Neural progenitor cell (in vitro differentiated cells): ENCODE results near the gene SERTAD4. TPM values are rescaled to one million over a fixed set of nuclear protein-coding genes. Genes with fewer than 3 reads are reported as not detected.

ENCODE experiments used
- DNase-seq: peaks from one replicate; pipeline ENCODE4 v3.0.0-alpha.2; 2016; ENCODE audit warnings: low spot score
- H2AFZ ChIP-seq: fragments of 200-600 bp; sonication (generic); replicated peaks from 2 replicates; pipeline ENCODE4 v1.6.1; 2016; ENCODE audit warnings: antibody characterized with exemption
- H3F3A ChIP-seq: fragments of 200-600 bp; sonication (generic); 2 replicates; pipeline ENCODE4 v1.6.1; 2016; ENCODE audit warnings: antibody characterized with exemption, low read depth
- H3K27ac ChIP-seq: fragments of 200-600 bp; sonication (generic); 2 replicates; pipeline ENCODE4 v1.5.1; 2016; ENCODE audit warnings: mild to moderate bottlenecking
- H3K27me3 ChIP-seq: fragments of 200-600 bp; sonication (generic); 2 replicates; pipeline ENCODE4 v1.6.1; 2016; ENCODE audit warnings: mild to moderate bottlenecking, moderate library complexity
- H3K36me3 ChIP-seq: fragments of 200-600 bp; sonication (generic); 2 replicates; pipeline ENCODE4 v1.5.1; 2016
- H3K4me1 ChIP-seq: fragments of 200-600 bp; sonication (generic); 2 replicates; pipeline ENCODE4 v1.6.1; 2016; ENCODE audit warnings: mixed run types
- H3K4me2 ChIP-seq: fragments of 200-600 bp; sonication (generic); 2 replicates; pipeline ENCODE4 v1.6.1; 2016
- H3K4me3 ChIP-seq: fragments of 200-600 bp; sonication (generic); 2 replicates; pipeline ENCODE4 v1.5.1; 2016
- H3K79me2 ChIP-seq: fragments of 200-600 bp; sonication (generic); 2 replicates; pipeline ENCODE4 v1.6.1; 2016; ENCODE audit warnings: low read depth
- H3K9ac ChIP-seq: fragments of 200-600 bp; sonication (generic); 2 replicates; pipeline ENCODE4 v1.6.1; 2016
- H3K9me3 ChIP-seq: fragments of 200-600 bp; sonication (generic); 2 replicates; pipeline ENCODE4 v1.5.1; 2016; ENCODE audit warnings: low read depth
- H4K20me1 ChIP-seq: fragments of 200-600 bp; sonication (generic); 2 replicates; pipeline ENCODE4 v1.6.1; 2016; ENCODE audit warnings: low read depth
- H3K27ac Mint-ChIP-seq: 3 replicates; pipeline ENCODE4 v1.8.0; 2021; ENCODE audit warnings: mixed read lengths
- H3K27me3 Mint-ChIP-seq: 2 replicates; pipeline ENCODE4 v1.8.0; 2022; ENCODE audit warnings: low read depth, mild to moderate bottlenecking, inconsistent platforms, moderate library complexity, mixed read lengths; ENCODE audit not compliant: insufficient read depth
- H3K36me3 Mint-ChIP-seq: 3 replicates; pipeline ENCODE4 v1.8.0; 2021; ENCODE audit warnings: mixed read lengths
- H3K4me1 Mint-ChIP-seq: 3 replicates; pipeline ENCODE4 v1.8.0; 2021; ENCODE audit warnings: mixed read lengths
- H3K4me3 Mint-ChIP-seq: 3 replicates; pipeline ENCODE4 v1.8.0; 2021; ENCODE audit warnings: mild to moderate bottlenecking, moderate library complexity, mixed read lengths
- H3K9me3 Mint-ChIP-seq: 3 replicates; pipeline ENCODE4 v1.8.0; 2020; ENCODE audit warnings: mixed read lengths
- EZH2 ChIP-seq: fragments of 200-600 bp; sonication (generic); IDR thresholded peaks from 2 replicates; pipeline ENCODE4 v1.6.1; 2017; ENCODE audit warnings: antibody characterized with exemption, mild to moderate bottlenecking, moderate library complexity
- EZH2phosphoT487 ChIP-seq: fragments of 200-600 bp; sonication (generic); IDR thresholded peaks from 2 replicates; pipeline ENCODE4 v1.6.1; 2017; ENCODE audit warnings: antibody characterized with exemption
- total RNA-seq: library from RNA; depleted of rRNA; stranded (reverse); fragments of >200 nt; gene quantifications from 2 replicates; pipeline ENCODE4 v1.2.3, GENCODE V29; 2015; ENCODE audit warnings: low replicate concordance
- TF ChIP-seq, protein P1 (sequence below): fragments of 200-600 bp; sonication (generic); IDR thresholded peaks from 2 replicates; pipeline ENCODE4 v1.5.1; 2017; ENCODE audit warnings: antibody characterized with exemption, mild to moderate bottlenecking

SERTAD4 gene
- total RNA-seq, 1 donor from 2014 or later: 2.8 TPM

GRCh38 chr1:210214573-210215409, 17.8 kb upstream of the SERTAD4 start:
- TF ChIP-seq, protein P1, sequence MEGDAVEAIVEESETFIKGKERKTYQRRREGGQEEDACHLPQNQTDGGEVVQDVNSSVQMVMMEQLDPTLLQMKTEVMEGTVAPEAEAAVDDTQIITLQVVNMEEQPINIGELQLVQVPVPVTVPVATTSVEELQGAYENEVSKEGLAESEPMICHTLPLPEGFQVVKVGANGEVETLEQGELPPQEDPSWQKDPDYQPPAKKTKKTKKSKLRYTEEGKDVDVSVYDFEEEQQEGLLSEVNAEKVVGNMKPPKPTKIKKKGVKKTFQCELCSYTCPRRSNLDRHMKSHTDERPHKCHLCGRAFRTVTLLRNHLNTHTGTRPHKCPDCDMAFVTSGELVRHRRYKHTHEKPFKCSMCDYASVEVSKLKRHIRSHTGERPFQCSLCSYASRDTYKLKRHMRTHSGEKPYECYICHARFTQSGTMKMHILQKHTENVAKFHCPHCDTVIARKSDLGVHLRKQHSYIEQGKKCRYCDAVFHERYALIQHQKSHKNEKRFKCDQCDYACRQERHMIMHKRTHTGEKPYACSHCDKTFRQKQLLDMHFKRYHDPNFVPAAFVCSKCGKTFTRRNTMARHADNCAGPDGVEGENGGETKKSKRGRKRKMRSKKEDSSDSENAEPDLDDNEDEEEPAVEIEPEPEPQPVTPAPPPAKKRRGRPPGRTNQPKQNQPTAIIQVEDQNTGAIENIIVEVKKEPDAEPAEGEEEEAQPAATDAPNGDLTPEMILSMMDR: no peak
- TF ChIP-seq EZH2 (no peak), EZH2phosphoT487 (no peak)
- Mint-ChIP-seq H3K4me3 (no peak overlapping the region), H3K4me1 (no peaks in the 10 kb centered on the region), H3K27me3 (peaks cover 4% of the 10 kb centered on the region), H3K27ac (no peak overlapping the region), H3K9me3 (no peaks in the 10 kb centered on the region), H3K36me3 (no peaks in the 10 kb centered on the region)
- no peaks in the 10 kb centered on the region for H3K79me2 ChIP-seq
- H3K27ac ChIP-seq: no peak overlapping the region
- no peak overlapping the region for H3K9ac ChIP-seq
- no peak overlapping the region for H3K4me3 ChIP-seq
- no peaks in the 10 kb centered on the region for H3K4me1 ChIP-seq
- H3K27me3 ChIP-seq: no peaks in the 10 kb centered on the region
- H2AFZ ChIP-seq: no peak overlapping the region
- H4K20me1 ChIP-seq: no peaks in the 10 kb centered on the region
- H3K4me2 ChIP-seq: no peak overlapping the region
- no peaks in the 10 kb centered on the region for H3F3A ChIP-seq
- no peaks in the 10 kb centered on the region for H3K36me3 ChIP-seq
- no peaks in the 10 kb centered on the region for H3K9me3 ChIP-seq
- no peak for DNase-seq

- H3K4me3 ChIP-seq: no peak overlapping the region
- TF ChIP-seq, protein P1: no peak
- no peak for TF ChIP-seq EZH2
- TF ChIP-seq EZH2phosphoT487: no peak
- H4K20me1 ChIP-seq: no peaks in the 10 kb centered on the region
- H3K9me3 ChIP-seq: no peaks in the 10 kb centered on the region
- H3K79me2 ChIP-seq: no peaks in the 10 kb centered on the region
- peaks cover 7% of the 10 kb centered on the region for H3K4me1 ChIP-seq
- H3K4me3 Mint-ChIP-seq: no peak overlapping the region
- no peaks in the 10 kb centered on the region for H3K36me3 ChIP-seq
- H3K36me3 Mint-ChIP-seq: no peaks in the 10 kb centered on the region
- H3K9ac ChIP-seq: no peak overlapping the region
- no peak overlapping the region for H3K27ac ChIP-seq
- no peak overlapping the region for H3K4me2 ChIP-seq
- H3K27ac Mint-ChIP-seq: no peak overlapping the region
- no peak for DNase-seq
- no peak overlapping the region for H2AFZ ChIP-seq
- peaks cover 4% of the 10 kb centered on the region for H3K4me1 Mint-ChIP-seq
- peaks cover 7% of the 10 kb centered on the region for H3K27me3 Mint-ChIP-seq
- H3K27me3 ChIP-seq: no peaks in the 10 kb centered on the region
- no peaks in the 10 kb centered on the region for H3K9me3 Mint-ChIP-seq
- peaks cover 4% of the 10 kb centered on the region for H3F3A ChIP-seq
Measured at GRCh38 chr1:210217482-210217881, 15.1 kb upstream of the SERTAD4 start.

DNA sequence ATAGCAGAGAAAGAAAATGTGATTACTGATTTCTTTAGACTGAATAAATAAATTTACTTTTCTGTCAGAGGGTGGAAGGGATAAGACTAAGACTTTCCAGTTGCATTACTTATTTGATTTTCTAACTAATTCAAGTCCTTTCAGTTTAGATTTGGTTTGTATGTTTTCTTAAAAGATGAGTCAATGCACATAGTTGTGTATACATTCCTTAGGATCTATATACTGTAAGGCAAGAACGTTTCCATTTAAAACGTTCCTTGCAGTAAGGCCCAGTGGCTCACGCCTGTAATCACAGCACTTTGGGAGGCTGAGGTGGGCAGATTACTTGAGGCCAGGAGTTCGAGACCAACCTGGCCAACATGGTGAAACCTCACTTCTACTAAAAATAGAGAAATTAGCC, 14.5 kb upstream of the SERTAD4 start:
- H3K79me2 ChIP-seq: no peaks in the 10 kb centered on the region
- no peak overlapping the region for H3K27ac ChIP-seq
- H3K27me3 ChIP-seq: no peaks in the 10 kb centered on the region
- H3K4me1 ChIP-seq: peaks cover 13% of the 10 kb centered on the region
- Mint-ChIP-seq H3K27me3 (peaks cover 8% of the 10 kb centered on the region), H3K4me1 (peaks cover 10% of the 10 kb centered on the region), H3K4me3 (no peak overlapping the region), H3K36me3 (no peaks in the 10 kb centered on the region), H3K27ac (no peak overlapping the region), H3K9me3 (no peaks in the 10 kb centered on the region)
- H3K9ac ChIP-seq: no peak overlapping the region
- H3K9me3 ChIP-seq: no peaks in the 10 kb centered on the region
- DNase-seq: no peak
- no peak overlapping the region for H3K4me3 ChIP-seq
- no peaks in the 10 kb centered on the region for H3K36me3 ChIP-seq
- H4K20me1 ChIP-seq: no peaks in the 10 kb centered on the region
- H3F3A ChIP-seq: peaks cover 4% of the 10 kb centered on the region
- TF ChIP-seq EZH2phosphoT487 (no peak), EZH2 (no peak)
- TF ChIP-seq, protein P1: no peak
- H3K4me2 ChIP-seq: no peak overlapping the region
- H2AFZ ChIP-seq: no peak overlapping the region
